H1 (cell line): ENCODE measurements around the gene VSNL1. TPM values are rescaled to one million over a fixed set of nuclear protein-coding genes. Genes with fewer than 3 reads are reported as not detected.

Experiments used
- CTCF ChIA-PET: fragments of 300-600 bp; sonication (Branson Sonifier 250); formaldehyde crosslinking; loops from one replicate; lab custom pipeline; 2021; ENCODE audit not compliant: partially characterized antibody; lab: Charles Lee
- POLR2A ChIA-PET: fragments of 300-600 bp; sonication (Branson Sonifier 250); formaldehyde crosslinking; loops from one replicate; lab custom pipeline; 2021; ENCODE audit warnings: inconsistent platforms; ENCODE audit not compliant: partially characterized antibody; lab: Charles Lee
- DNase-seq, 2 experiments: peaks; one replicate each; pipeline versions ENCODE4 v3.0.0 to v3.0.0-alpha.2; 2010 to 2022; ENCODE audit warnings: low spot score in 2 of 2, low read depth in 1 of 2, mixed read lengths in 1 of 2
- FAIRE-seq: peaks from 2 replicates; lab custom pipeline; 2011; peaks lifted over from hg19 to GRCh38; lab: Jason Lieb, UNC
- H2AFZ ChIP-seq: 2 replicates; pipeline ENCODE4 v1.8.1; 2012; ENCODE audit warnings: low read length, inconsistent platforms
- H2AK5ac ChIP-seq: 2 replicates; pipeline ENCODE4 v1.6.1; 2013; ENCODE audit warnings: low read depth, low read length
- H2BK120ac ChIP-seq: replicated peaks from 2 replicates; pipeline ENCODE3; 2013; ENCODE audit warnings: low read depth, low read length, inconsistent platforms
- H2BK12ac ChIP-seq: 2 replicates; pipeline ENCODE4 v1.6.1; 2013; ENCODE audit warnings: low read depth, low read length
- H2BK15ac ChIP-seq: 2 replicates; pipeline ENCODE4 v1.6.1; 2013; ENCODE audit warnings: low read length
- H2BK20ac ChIP-seq: 2 replicates; pipeline ENCODE4 v1.6.1; 2013; ENCODE audit warnings: low read length
- H2BK5ac ChIP-seq: 2 replicates; pipeline ENCODE4 v1.6.1; 2013; ENCODE audit warnings: low read depth, low read length
- H3K14ac ChIP-seq: 2 replicates; pipeline ENCODE4 v1.6.1; 2013; ENCODE audit warnings: inconsistent platforms; ENCODE audit not compliant: insufficient read length
- H3K18ac ChIP-seq: 2 replicates; pipeline ENCODE4 v1.6.1; 2013; ENCODE audit warnings: low read length; ENCODE audit errors: extremely low read depth
- H3K23ac ChIP-seq: 2 replicates; pipeline ENCODE4 v1.6.1; 2013; ENCODE audit warnings: inconsistent platforms; ENCODE audit not compliant: insufficient read length
- H3K23me2 ChIP-seq: 2 replicates; pipeline ENCODE4 v1.6.1; 2013; ENCODE audit warnings: low read depth, low read length
- H3K27ac ChIP-seq: 2 replicates; pipeline ENCODE4 v1.6.1; 2011; ENCODE audit warnings: low read depth, low read length, inconsistent platforms
- H3K27me3 ChIP-seq, 4 experiments: replicated peaks in 1 of 4; 1 replicate in 1 of 4; 2 replicates in 3 of 4; pipeline versions ENCODE4 v1.6.1 to v1.8.1; 2011 to 2013; ENCODE audit warnings: low read length in 3 of 4, mild to moderate bottlenecking in 3 of 4, inconsistent platforms in 2 of 4, mixed read lengths in 2 of 4, moderate library complexity in 1 of 4; ENCODE audit not compliant: control insufficient read depth in 3 of 4, insufficient read depth in 3 of 4; ENCODE audit errors: extremely low read depth in 1 of 4
- H3K36me3 ChIP-seq, 4 experiments: 2 replicates each; pipeline versions ENCODE4 v1.6.1 to v1.8.1; 2011 to 2013; ENCODE audit warnings: mild to moderate bottlenecking in 4 of 4, low read length in 3 of 4, moderate library complexity in 2 of 4, control low read depth in 1 of 4, inconsistent platforms in 1 of 4; ENCODE audit not compliant: insufficient read depth in 4 of 4, control insufficient read depth in 2 of 4
- H3K4ac ChIP-seq: replicated peaks from 2 replicates; pipeline ENCODE3; 2013; ENCODE audit warnings: low read length, low read depth, mixed read lengths, inconsistent platforms; ENCODE audit not compliant: insufficient read length
- H3K4me1 ChIP-seq, 4 experiments: replicated peaks in 1 of 4; 1 replicate in 1 of 4; 2 replicates in 3 of 4; pipeline versions ENCODE4 v1.6.1 to v1.8.1; 2011 to 2013; ENCODE audit warnings: low read length in 3 of 4, inconsistent platforms in 2 of 4, mixed read lengths in 1 of 4; ENCODE audit not compliant: insufficient read depth in 4 of 4, control insufficient read depth in 3 of 4
- H3K4me2 ChIP-seq, 2 experiments: 2 replicates each; pipeline versions ENCODE4 v1.6.1 to v1.8.1; 2011 to 2013; ENCODE audit warnings: low read depth in 2 of 2, low read length in 2 of 2, control low read depth in 1 of 2, inconsistent platforms in 1 of 2, mild to moderate bottlenecking in 1 of 2; ENCODE audit not compliant: insufficient read depth in 1 of 2
- H3K4me3 ChIP-seq, 4 experiments: fragments of 200-600, 300-600 bp in 1 of 4; sonication (generic), shearing (Covaris generic), sonication (Bioruptor Twin) in 1 of 4; 2 replicates each; pipeline versions ENCODE4 v1.5.1 to v1.8.1; 2011 to 2016; ENCODE audit warnings: low read length in 4 of 4, low read depth in 3 of 4, control low read depth in 2 of 4, inconsistent platforms in 2 of 4, mild to moderate bottlenecking in 2 of 4, mixed read lengths in 1 of 4, moderate library complexity in 1 of 4; ENCODE audit not compliant: insufficient read depth in 2 of 4; ENCODE audit errors: extremely low read depth in 1 of 4
- H3K56ac ChIP-seq: replicated peaks from 2 replicates; pipeline ENCODE3; 2013; ENCODE audit warnings: low read depth, mild to moderate bottlenecking, mixed read lengths, low read length, inconsistent platforms; ENCODE audit not compliant: insufficient read length
- H3K79me1 ChIP-seq: 2 replicates; pipeline ENCODE4 v1.6.1; 2013; ENCODE audit warnings: low read depth, low read length, control low read depth
- H3K79me2 ChIP-seq, 2 experiments: 2 replicates each; pipeline versions ENCODE4 v1.6.1 to v1.8.1; 2012 to 2013; ENCODE audit warnings: low read length in 2 of 2, mild to moderate bottlenecking in 2 of 2, inconsistent platforms in 1 of 2; ENCODE audit not compliant: insufficient read depth in 2 of 2, control insufficient read depth in 1 of 2
- H3K9ac ChIP-seq, 4 experiments: replicated peaks in 1 of 4; 1 replicate in 1 of 4; 2 replicates in 3 of 4; pipeline versions ENCODE4 v1.6.1 to v1.8.1; 2011 to 2013; ENCODE audit warnings: low read depth in 3 of 4, low read length in 3 of 4, control low read depth in 2 of 4, mild to moderate bottlenecking in 2 of 4, moderate library complexity in 2 of 4, inconsistent platforms in 1 of 4; ENCODE audit errors: extremely low read depth in 1 of 4
- H3K9me3 ChIP-seq, 2 experiments: 2 replicates each; pipeline versions ENCODE4 v1.6.1 to v1.8.1; 2012 to 2013; ENCODE audit warnings: mild to moderate bottlenecking in 2 of 2, moderate library complexity in 2 of 2, control low read depth in 1 of 2, inconsistent platforms in 1 of 2, low read depth in 1 of 2, low read length in 1 of 2, mixed read lengths in 1 of 2; ENCODE audit not compliant: insufficient read depth in 2 of 2
- H4K20me1 ChIP-seq, 2 experiments: replicated peaks in 1 of 2; 2 replicates each; pipeline versions ENCODE3 to v1.8.1; 2011 to 2013; ENCODE audit warnings: inconsistent platforms in 2 of 2, low read length in 2 of 2, mild to moderate bottlenecking in 1 of 2; ENCODE audit not compliant: insufficient read depth in 2 of 2, control insufficient read depth in 1 of 2
- H4K5ac ChIP-seq: 2 replicates; pipeline ENCODE4 v1.6.1; 2013; ENCODE audit warnings: low read length, low read depth, mixed read lengths, inconsistent platforms; ENCODE audit not compliant: insufficient read length
- H4K8ac ChIP-seq: 2 replicates; pipeline ENCODE4 v1.8.0; 2013; ENCODE audit warnings: mild to moderate bottlenecking, moderate library complexity, low read length, inconsistent platforms; ENCODE audit not compliant: insufficient read depth; ENCODE audit errors: extremely low read depth
- H4K91ac ChIP-seq: replicated peaks from 2 replicates; pipeline ENCODE3; 2013; ENCODE audit warnings: low read length, mixed read lengths, inconsistent platforms; ENCODE audit not compliant: insufficient read length
- EZH2 ChIP-seq: fragments of 200-600 bp; sonication (generic); IDR thresholded peaks from 2 replicates; pipeline ENCODE4 v1.7.1; 2012; ENCODE audit warnings: low read depth, mild to moderate bottlenecking, moderate library complexity, low read length, inconsistent platforms; ENCODE audit not compliant: severe bottlenecking
- FOSL1 ChIP-seq: IDR thresholded peaks from 2 replicates; pipeline ENCODE4 v1.6.1; 2011; ENCODE audit warnings: mild to moderate bottlenecking, low read depth, low read length, moderate library complexity; ENCODE audit not compliant: insufficient read depth
- JUND ChIP-seq: IDR thresholded peaks from 2 replicates; pipeline ENCODE4 v1.6.1; 2011; ENCODE audit warnings: mild to moderate bottlenecking, improper control_type of control experiment, low read length
- KDM1A ChIP-seq: fragments of 200-600, 300-600 bp; sonication (generic); IDR thresholded peaks from 2 replicates; pipeline ENCODE4 v1.7.1; 2016; ENCODE audit warnings: mild to moderate bottlenecking, low read length, borderline replicate concordance
- KDM4A ChIP-seq: IDR thresholded peaks from one replicate; pipeline ENCODE4 v1.7.1; 2012; ENCODE audit warnings: low read depth, mild to moderate bottlenecking, moderate library complexity, low read length, inconsistent platforms; ENCODE audit not compliant: severe bottlenecking
- MAX ChIP-seq: IDR thresholded peaks from 2 replicates; pipeline ENCODE4 v1.6.1; 2012; ENCODE audit warnings: inconsistent platforms
- NANOG ChIP-seq: IDR thresholded peaks from 2 replicates; pipeline ENCODE4 v1.6.1; 2011; ENCODE audit warnings: low read length, low read depth, mild to moderate bottlenecking, inconsistent platforms; ENCODE audit not compliant: insufficient read depth, poor library complexity, severe bottlenecking
- NRF1 ChIP-seq: IDR thresholded peaks from 2 replicates; pipeline ENCODE4 v1.6.1; 2011; ENCODE audit warnings: mild to moderate bottlenecking, low read depth, low read length, improper control_type of control experiment
- POU5F1 ChIP-seq: IDR thresholded peaks from 2 replicates; pipeline ENCODE4 v1.6.1; 2011; ENCODE audit warnings: low read depth, mild to moderate bottlenecking, low read length, moderate library complexity
- SIN3A ChIP-seq, 2 experiments: IDR thresholded peaks in 1 of 2; conservative IDR thresholded peaks in 1 of 2; 2 replicates each; pipeline ENCODE4 v1.6.1; 2011 to 2012; ENCODE audit warnings: low read length in 2 of 2, improper control_type of control experiment in 1 of 2, low read depth in 1 of 2, mild to moderate bottlenecking in 1 of 2
- SP4 ChIP-seq: IDR thresholded peaks from 2 replicates; pipeline ENCODE4 v1.6.1; 2012; ENCODE audit warnings: low read length, inconsistent platforms
- USF2 ChIP-seq: IDR thresholded peaks from 2 replicates; pipeline ENCODE4 v1.6.1; 2011; ENCODE audit warnings: low read length, improper control_type of control experiment
- WGBS, 2 experiments: shearing (Covaris generic) in 1 of 2; methylation state at CpG; one replicate each; pipeline versions ENCODE4 v1.1.6 to v1.1.7; 2013 to 2015; ENCODE audit warnings: low lambda C conversion rate in 2 of 2, mixed read lengths in 2 of 2, inconsistent platforms in 1 of 2, low coverage in 1 of 2, missing lambda C conversion rate in 1 of 2; ENCODE audit not compliant: insufficient replicate concordance in 2 of 2, insufficient coverage in 1 of 2, insufficient read length in 1 of 2; ENCODE audit errors: extremely low coverage in 1 of 2, missing lambda C conversion rate in 1 of 2; 5-methylcytosine and 5-hydroxymethylcytosine counted together
- polyA plus RNA-seq, 7 experiments: library from polyadenylated mRNA; depleted of rRNA in 3 of 7; stranded (reverse) in 5 of 7; unstranded in 2 of 7; fragments of >200 nt in 5 of 7; fragments of 200-250 nt in 2 of 7; gene quantifications; 1 replicate in 5 of 7; 2 replicates in 1 of 7; 4 replicates in 1 of 7; pipeline versions ENCODE4 v1.2.1 to v1.2.3, GENCODE V29; 2011 to 2013; ENCODE audit warnings: missing spikeins in 2 of 7, mixed read lengths in 2 of 7
- total RNA-seq: library from RNA; stranded (reverse); fragmentation: NEBNext Ultra II Directional; extraction: Animal tissue kit (Norgen Biotek cat#: 25700); gene quantifications from 2 replicates; pipeline ENCODE4 v1.2.1, GENCODE V29; 2021

VSNL1 gene
- total and polyA plus RNA-seq, 2 of the 8 experiments (the other 6 are each of a cell fraction or from before 2014, with no cell fraction given): 49.4 to 108 TPM

GRCh38 chr2:17558878-17559277 is 18.4 kb downstream of the VSNL1 start:
- Histone ChIP-seq H2BK12ac (no peak overlapping the region), H2BK5ac (no peak overlapping the region), H3K56ac (no peak overlapping the region), H2BK120ac (no peak overlapping the region), H3K79me1 (no peaks in the 10 kb centered on the region; the same call in 1 of the 2 replicates), H3K14ac (no peak overlapping the region), H3K23me2 (no peaks in the 10 kb centered on the region), H3K27me3 (no peaks in the 10 kb centered on the region), H2AK5ac (no peak overlapping the region), H3K4me2 (peak overlapping the region; percentile 11 to 19; a peak in 1 of 4 replicates), H2BK15ac (no peak overlapping the region), H3K9ac (no peak overlapping the region), H3K23ac (no peak overlapping the region), H3K4ac (no peak overlapping the region), H2BK20ac (no peak overlapping the region), H4K91ac (no peak overlapping the region), H3K36me3 (no peaks in the 10 kb centered on the region), H4K20me1 (no peaks in the 10 kb centered on the region), H3K4me3 (no peak overlapping the region), H3K18ac (no peak overlapping the region), H2AFZ (no peak overlapping the region), H3K9me3 (no peaks in the 10 kb centered on the region), H3K4me1 (peaks cover 4 to 15% (median 8%) of the 10 kb centered on the region in 4 experiments; a peak in 5 of 7 replicates), H4K5ac (no peak overlapping the region), H3K27ac (no peak overlapping the region), H4K8ac (no peak overlapping the region), H3K79me2 (peaks cover 3 to 93% of the 10 kb centered on the region in 2 experiments; a peak in 3 of 4 replicates)
- 58% methylated on average over 3 of the region's 3 CpGs; no CpG with 5 or more reads in 1 of the 2 experiments for WGBS, 2 experiments
- ChIA-PET POLR2A (interaction anchor here (1.8 to 2.9 kb wide), 2 partner anchors 15 to 19 kb away, joined by 6 to 22 read pairs; partner anchors contain the start of gene VSNL1), CTCF (interaction anchor here (0.6 to 1.4 kb wide), 2 partner anchors 15 to 87 kb away, joined by 3 read pairs; no protein-coding TSS in a partner anchor)
- no peak for DNase-seq
- no peak for FAIRE-seq
- no peak for TF ChIP-seq EZH2
- no peak for TF ChIP-seq USF2
- no peak for TF ChIP-seq KDM4A
- TF ChIP-seq POU5F1: no peak
- no peak for TF ChIP-seq NRF1
- no peak for TF ChIP-seq SIN3A (conservative IDR thresholded peaks at IDR 0.05 in 1 of 2, IDR thresholded peaks at IDR 0.05 in 1 of 2; ENCODE audit: low read depth in 1 of 2, low read length in 2 of 2)
- no peak for TF ChIP-seq MAX
- no peak for TF ChIP-seq JUND
- no peak for TF ChIP-seq SP4
- TF ChIP-seq KDM1A: no peak
- no peak for TF ChIP-seq NANOG
- TF ChIP-seq FOSL1: no peak
